ENCODE measurements around the gene TFEB.

The TFEB gene

DNA sequence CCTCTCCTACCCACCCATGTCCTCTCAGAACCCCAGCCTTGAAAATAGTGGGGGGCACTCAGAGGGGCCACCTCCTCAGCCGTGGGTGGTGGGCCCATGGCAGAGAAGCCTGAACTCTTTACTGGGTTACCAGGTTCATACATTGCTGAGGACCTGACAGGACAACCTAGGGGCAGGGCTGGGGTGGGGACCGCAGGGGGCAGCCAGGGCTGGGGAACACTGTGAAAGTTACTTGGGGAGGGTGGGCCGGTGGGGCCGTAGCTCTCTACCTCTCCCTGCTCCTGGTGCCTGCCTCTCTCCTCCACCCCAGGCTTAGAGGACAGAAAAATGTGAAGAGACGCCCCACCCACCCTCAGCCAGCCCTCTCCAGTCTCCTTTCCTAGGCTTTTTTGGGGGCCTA is 81.7 kb downstream of the TFEB start:
- no peak for DNase-seq (ENCODE audit: low read depth in 3 of 3)

DNA sequence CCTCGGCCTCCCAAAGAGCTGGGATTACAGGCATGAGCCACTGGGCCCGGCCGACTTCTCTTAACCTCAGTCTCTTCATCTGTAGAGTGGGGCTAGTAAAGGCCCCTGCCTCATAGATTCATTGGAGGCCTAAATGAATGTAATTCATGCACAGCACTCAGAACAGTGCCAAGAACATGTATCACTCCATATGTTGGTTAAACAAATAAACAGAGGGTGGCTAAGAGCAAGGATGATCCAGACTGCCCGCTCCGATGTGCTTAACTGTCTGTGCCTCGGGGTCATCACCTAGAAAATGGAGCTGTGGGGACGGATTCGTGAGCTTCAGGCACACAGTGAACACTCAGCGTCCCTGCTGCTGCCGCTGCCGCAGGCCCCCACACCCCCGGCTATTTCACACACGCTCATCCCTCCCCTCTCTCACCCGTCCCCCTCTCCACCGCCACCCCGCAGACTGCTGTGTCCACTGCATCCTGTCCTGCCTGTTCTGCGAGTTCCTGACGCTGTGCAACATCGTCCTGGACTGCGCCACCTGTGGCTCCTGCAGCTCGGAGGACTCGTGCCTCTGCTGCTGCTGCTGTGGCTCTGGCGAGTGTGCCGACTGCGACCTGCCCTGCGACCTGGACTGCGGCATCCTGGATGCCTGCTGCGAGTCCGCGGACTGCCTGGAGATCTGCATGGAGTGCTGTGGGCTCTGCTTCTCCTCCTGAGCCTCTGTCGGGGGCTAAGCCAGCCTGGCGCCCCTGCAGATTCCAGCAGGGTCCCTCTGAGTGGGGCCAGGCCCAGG is 82.3 kb downstream of the TFEB start:
- DNase-seq (ENCODE audit: low read depth in 3 of 3), result no peak

DNA sequence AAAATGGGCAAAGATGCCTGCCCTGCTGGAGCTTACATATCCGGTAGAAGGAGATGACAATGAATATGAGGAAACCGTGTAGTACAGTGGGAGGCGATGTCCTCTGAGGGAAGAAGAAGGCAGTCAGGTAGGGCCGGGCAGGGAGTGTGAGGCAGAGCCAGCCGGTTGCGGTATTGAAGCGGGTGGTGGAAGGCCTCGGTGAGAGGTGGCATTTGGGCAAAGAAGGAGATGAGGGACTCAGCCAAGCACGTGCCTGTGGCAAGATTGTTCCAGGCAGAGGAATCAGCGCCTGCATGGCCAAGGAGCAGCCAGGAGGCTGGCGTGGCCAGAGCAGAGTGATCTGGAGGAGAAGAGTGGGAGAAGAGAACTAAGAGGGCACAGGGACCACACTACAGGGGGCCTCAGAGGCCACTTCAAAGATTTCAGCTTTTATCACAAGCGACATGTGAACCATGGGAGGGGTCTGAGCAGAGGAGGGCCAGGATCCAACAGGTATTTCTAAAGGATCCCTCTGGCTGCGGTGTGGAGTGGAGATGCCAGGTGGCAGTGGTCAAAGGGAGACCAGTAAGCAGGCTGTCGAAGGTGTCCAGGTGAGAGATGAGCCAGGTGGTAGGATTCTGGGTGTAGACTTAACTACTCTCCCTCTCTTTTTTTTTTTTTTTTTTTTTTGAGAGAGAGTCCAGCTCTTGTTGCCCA is 83.3 kb downstream of the TFEB start:
- DNase-seq (ENCODE audit: low read depth in 3 of 3), result no peak

DNA sequence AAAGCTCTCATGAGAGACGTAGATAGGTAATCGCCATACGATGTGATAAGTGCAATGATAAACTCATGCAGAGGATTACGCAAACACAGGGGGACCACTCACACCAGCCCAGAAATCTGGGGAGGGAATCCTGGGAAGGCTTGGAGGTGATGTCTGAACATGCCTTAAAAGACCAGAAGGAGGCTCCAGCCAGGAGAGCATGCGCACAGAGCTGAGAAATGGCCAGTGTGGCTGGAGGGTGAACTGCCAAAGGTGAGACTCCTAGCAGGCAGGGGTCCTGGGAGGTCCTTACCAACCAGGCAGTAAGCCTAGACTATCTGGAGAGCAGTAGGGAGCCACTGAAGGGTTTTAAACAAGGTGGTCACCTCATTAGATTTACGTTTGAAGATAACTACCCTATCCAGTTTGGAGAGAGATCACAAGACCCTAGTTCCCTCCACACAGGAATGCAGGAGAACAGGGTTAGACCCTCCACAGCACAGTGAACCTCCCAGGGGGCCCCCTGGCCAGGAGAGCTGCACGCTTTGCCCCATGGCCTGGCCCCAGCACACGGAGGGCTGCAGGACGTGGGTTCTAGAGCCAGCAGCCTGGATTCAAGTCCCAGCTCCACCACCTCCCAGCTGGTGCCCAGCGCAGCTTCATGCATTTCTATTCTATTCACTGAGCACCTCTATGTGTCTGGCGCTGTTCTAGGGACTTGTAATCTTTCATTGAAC is 84.0 kb downstream of the TFEB start:
- DNase-seq (ENCODE audit: low read depth in 3 of 3), result no peak

DNA sequence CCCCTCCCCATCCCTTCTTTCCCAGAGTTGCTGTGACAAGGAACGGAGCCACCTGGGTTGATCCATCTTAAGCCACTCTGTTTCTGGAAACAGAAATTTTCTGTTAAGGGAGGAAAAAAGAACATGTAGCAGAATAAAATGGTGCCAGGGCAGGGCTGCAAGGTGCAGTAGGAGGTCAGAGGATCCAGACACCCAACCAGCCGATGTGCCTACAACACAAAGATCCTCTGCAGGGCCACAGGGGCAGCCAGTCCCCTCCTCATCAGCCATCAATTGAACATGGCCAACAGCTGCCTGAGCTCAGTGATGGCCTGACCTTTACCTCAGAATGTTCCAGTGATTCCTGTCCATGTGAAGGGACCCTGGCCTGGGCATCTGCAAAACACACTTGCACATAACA is 85.3 kb downstream of the TFEB start:
- DNase-seq (ENCODE audit: low read depth in 3 of 3), result no peak

DNA sequence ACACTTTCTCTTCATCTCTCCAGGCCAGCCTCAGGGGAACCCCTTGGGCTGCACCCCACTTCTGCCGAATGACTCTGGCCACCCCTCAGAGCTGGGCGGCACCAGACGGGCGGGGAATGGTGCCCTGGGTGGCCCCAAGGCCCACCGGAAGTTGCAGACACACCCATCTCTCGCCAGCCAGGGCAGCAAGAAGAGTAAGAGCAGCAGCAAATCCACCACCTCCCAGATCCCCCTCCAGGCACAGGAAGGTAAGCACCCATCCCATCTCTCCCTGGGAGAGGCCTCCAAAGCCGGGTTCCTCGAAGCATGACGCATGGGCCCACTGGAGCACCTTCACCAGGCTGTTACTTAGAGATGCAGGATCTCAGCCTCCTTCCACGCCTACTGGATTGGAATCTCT is 85.8 kb downstream of the TFEB start:
- DNase-seq (ENCODE audit: low read depth in 3 of 3), result no peak

DNA sequence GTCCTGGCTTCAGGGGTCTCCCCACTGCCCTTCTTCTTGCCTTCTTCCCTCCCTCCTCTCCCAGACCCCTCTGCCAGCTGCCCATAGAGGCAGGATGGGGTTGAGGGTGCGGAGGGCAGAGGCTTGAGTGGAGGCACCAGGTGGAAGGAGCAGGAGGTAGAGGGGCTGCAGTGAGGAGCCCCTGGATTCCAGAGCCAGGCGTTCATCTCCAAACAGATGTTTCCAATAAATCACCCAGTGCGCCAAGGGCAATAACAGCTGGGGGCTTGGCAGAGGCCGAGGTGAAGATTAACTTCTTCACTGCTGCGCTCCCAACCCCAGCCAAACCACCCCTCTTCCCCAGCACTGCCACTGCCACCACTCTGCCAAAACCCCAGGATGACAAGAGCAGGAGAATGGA is 86.5 kb downstream of the TFEB start:
- DNase-seq (ENCODE audit: low read depth in 3 of 3), result no peak

DNA sequence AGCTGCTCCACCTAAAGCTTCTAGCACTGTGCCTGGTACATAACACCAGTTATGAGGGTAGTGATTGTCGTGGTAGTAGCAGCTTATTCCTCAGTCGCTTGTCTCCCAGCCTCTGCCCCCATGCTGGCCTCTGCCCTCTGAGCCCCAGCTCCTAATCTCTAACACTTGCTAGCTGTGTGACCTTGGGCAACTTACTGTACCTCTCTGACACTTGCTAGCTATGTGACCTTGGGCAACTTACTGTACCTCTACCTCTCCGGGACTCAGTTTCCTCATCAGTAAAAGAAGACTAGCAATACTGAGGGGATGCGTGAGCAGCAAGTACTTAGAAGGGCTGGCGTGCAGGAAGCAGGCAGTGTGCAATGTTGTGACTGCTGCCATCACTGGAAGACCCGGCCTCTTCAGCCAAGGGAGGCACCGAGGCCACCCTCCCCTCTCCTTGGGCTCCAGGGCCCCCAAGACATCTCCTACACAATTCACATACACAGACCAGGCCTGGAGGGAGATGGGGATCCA is 87.3 kb downstream of the TFEB start:
- no peak for DNase-seq (ENCODE audit: low read depth in 3 of 3)

DNA sequence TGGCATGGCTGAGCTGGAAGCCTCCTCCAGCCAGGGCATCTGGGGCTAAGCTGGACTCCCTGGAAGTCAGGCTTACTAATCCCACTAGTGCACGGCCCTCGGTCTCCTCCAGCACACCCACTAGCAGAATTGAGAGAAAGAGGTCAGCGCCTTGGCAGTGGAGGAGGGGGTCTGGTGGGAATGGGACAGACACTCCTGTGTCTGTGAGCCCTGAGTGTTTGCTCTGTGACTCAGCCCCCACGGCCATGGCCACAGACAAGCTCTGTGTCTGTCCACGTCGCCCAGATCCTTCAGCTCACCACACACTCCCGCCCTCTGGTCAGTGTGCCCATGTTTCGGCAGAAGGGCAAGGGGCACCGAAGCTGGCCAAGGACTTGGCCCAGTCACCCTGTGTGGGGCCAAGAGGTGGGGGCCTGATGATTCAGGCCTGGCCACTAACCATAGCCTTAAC is 88.3 kb downstream of the TFEB start:
- DNase-seq (ENCODE audit: low read depth in 3 of 3), result no peak

DNA sequence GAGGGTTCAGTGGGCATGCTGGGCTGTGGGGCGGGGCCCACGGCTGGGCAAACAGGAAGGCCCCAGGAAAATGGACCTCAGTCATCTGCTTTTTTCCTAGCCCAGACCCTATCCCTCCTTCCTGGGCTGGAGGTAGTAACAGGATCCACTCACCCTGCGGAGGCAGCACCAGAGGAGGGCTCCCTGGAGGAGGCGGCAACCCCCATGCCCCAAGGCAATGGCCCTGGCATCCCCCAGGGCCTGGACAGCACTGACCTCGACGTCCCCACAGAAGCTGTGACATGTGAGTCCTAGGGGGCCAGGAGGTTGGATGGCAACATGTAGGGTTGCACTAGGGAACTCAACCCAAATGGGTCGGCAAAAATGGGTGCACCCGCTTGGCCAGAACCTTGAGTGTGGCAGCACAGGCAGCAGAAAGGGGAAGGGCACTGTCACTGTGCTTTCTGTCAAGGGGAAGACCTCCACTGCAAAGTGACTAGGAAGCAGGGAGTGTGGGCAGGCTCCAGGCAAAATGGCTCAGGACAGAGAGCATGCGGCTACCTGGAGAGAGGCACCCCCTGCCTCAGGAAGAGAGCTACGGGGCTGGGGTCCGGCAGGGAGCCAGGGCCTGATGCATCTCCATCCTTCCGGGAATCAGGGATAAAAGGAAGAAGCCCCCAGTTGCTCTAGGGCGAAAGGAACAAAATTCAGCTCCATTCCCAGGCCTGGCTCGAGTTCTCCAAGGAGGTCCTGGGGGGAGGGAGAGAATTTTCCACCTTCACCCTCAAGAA is 89.2 kb downstream of the TFEB start:
- DNase-seq (ENCODE audit: low read depth in 3 of 3), result no peak

DNA sequence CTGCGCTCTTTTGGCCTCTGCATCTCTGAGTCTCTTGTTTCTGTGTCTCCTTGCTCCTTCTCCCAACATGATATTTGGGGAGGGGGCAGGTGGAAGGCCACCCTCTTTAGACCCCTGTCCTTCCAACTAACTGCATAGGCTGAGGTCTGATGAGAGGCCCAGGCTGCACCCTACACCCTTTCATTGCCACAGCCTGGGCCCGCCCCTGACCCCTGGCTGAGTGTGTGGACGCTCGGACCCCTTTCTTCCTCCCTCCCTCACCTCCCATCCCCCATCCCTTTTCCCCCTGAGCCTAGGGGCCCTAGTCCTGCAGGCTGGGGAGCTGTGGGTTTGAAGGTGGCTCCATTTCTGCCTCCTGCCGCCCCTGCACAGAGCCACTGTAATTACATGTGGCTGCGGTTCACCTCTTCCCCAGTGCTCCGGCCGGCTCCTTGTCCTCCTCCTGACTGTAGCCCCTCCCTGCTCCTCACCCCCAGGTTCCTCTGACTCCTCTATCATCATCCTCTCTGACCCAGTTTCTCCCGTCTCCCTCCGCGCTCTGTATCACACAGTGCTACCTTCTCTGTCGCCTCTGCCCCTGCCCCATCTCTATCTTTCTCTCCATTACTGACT is 90.3 kb downstream of the TFEB start:
- no peak for DNase-seq (ENCODE audit: low read depth in 3 of 3)

DNA sequence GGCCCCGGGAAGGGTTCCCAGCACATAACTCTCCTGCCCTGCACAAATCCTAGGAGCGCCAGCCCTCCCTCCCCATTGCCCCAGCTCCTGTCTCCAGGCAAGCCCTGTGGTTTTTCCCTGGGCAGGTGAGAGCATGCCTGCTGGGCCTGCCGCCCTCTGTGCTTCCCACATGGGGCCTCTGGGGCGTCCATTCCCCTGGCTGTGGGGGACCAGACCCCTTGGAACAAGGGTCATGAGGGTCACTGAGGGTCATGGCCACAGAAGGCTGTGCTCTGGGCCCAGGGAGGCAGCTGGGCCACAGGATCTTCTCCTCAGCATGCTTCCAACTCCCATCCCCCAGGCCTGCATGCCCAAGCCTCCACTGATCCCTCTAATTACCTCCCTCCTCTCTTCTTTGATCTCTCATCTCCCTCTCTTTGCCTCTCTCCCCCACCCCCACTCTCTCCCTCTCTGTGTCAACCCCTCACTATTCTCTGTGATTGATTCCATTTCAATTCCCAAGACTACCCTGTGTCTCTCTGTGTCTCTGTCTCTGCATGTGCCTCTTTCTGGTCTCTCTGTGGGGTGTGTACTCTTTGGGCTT is 91.0 kb downstream of the TFEB start:
- no peak for DNase-seq (ENCODE audit: low read depth in 3 of 3)

DNA sequence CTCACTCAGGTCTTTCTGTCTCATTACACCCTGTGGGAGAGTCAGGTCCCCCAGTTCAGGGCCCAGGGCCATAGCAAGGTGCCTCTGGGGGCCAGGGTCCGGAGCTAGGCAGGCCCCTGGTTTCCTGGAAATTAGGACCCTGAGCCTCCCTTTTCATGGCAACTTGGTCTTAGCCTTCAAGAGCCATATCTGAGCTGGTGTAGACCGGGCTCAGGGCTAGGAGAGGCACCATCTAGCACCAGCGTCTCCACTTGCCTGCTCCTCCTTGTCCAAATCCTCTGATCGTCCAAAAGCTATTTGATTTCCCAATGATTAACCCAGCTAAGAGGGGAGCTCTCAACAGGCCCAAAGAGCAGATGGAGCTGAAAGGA is 91.5 kb downstream of the TFEB start:
- DNase-seq (ENCODE audit: low read depth in 3 of 3), result no peak

DNA sequence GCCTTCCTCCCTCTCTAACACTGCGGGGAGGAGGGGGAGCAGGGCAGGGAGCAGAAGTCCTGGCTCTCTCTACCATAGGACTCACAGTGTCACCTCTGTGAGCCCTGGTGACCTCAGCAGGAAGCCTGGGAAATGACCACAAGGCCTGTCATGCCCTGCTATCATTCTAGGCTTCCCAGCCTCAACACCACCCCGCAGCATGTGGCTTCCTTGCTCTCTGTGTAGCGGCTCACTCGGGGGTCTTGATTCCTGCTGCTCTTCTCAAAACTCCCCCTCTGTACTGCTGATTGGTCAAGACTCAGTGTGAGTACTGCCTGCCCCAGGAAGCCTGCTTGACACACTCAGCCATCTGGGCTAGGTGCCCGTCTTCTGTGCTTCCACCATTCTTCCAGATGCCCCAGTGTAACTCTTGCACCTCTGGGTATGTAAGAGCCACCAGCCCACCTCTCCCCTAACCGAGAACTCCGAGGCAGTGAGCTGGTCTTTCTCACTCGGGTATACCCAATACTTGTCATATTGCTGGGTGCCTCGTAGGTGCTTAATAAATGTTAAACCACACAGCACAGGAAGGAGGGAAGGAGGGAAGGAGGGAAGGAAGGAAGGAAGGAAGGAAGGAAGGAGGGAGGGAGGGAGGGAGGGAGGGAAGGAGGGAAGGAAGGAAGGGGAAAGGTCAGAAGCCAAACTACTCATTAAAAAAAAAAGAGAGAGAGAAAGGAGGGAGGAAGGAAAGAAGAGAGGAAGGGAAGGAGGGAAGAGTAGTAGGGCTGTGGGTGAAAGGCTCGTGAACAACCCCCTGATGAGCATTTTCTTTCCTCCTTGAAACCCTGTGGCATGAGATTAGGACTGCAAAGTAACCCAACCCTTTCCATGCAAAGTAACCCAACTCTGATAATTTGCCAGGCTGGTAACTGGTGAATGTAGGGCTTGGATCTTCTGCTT is 92.2 kb downstream of the TFEB start:
- no peak for DNase-seq (ENCODE audit: low read depth in 3 of 3)

DNA sequence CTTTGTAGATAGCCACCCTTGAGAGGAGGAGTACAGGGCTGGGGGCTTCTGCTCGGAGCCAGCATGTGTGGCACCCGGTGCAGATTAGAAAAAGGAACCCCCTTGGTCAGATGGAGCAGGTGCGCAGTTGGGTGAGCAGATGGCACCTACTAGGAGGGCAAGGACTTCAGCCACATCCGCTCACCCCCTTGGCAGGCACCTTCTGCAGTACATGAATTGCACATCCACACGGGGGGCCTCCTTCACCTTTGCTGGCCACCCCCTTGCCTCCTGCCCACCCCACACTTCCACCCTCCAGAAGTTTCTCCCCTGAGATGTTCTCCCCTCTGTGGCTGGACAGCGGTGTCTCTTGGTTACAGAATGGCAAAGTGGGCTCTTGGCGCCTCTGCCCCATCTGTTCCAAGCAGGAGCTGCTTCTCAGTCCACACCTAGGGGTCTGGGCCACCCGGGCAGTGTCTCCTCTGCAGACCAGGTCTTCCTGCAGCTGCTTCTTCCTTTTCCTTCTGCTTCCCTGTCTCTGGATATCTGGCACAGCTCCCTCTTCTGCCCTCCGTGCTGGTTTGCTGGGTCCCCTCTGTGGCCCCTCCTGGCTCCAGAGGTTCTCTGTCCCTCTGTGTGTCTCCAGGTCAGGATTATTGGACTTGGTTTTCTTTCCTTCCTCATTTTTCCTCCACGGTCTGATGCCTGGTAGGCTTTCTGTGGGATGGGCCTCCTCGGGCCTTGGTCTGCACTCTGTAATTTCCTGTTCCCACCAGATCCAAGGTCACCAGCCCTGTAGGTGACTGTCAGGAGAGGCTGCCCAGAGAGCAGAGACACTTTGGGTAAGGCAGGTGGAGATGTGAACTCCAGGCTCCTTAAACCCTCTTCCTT is 93.1 kb downstream of the TFEB start:
- DNase-seq (ENCODE audit: low read depth in 3 of 3), result no peak

DNA sequence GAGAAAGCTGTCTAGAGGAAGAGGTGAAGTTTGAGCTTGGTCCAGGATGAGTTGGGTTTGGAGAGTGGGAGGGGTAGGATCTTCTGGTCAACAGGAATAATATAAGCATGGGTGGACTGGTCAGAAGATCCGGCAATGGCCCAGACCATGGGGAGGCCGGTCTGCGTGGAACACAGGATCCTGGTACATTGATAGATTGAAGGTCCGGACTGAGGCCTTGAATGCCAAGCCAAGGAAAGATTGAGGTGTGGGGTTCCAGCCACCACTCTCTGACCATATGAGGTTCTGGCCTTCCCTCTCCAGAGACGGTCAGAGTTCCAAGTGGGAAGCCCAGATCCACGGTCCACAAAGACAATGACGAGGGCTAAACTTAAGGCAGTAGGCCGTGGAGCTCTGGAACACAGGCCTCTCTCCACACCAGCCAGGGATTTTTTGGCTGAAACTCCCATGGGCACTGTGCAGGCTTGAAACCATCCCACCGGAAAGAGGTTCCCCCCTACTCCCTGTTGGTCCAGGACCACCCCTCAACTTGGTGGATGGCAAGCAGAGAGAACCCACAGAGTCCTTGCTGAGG is 94.0 kb downstream of the TFEB start:
- DNase-seq (ENCODE audit: low read depth in 3 of 3), result no peak

DNA sequence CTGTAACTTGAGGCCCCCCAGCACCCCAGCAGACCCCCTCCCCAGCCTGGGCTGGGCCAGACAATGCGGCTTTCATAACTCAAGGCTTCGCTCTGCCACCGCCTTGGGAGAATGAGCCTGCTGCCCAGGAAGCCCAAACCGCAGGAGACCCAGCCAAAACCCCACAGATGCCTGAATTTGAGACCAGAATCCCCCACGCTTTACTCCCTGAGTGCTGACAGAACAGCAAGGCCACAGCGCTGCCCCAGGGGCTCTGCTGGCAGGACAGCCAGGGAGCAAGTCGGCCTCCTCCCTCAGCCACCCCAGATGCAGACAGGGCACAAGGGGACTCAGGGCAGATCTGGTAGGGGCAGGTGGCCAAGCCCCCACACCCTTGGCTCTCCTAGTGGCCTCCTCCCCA is 95.0 kb downstream of the TFEB start:
- DNase-seq (ENCODE audit: low read depth in 3 of 3), result no peak

DNA sequence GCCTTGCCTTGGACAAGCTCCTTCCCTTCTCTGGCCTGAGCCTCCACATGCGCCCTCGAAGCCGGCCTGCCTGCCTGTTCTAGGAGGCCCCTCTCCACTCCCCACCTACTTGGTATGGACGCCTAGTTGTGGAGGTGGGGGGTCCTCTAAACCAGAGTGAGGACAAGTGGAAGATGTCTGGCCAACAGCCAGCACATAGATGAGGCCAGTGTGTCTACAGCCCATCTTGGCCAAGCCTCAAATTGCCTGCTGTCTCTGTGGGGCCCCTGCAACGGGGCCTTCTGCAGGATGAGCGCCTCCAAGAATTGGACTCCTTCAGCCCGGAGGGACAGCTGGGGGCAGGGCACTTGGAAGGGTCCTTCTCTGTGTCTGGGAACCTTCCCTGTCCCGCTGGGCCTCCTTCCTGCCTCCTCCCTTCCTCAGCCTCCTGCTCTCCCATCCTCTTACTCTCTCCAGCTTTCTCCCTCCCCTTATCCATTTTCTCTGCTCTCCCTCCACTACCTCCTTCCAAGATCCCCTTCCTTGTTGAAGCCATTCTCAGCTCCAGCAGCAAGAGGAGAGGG is 95.5 kb downstream of the TFEB start:
- no peak for DNase-seq (ENCODE audit: low read depth in 3 of 3)
